Measurements from ENCODE around the gene DAP. TPM values are rescaled to one million over a fixed set of nuclear protein-coding genes. Genes with fewer than 3 reads are reported as not detected.
"Not testable (repeated sequence)": the region's sequence is repeated elsewhere in the genome, so short reads cannot be mapped to it uniquely, and the experiment has no call there.

Gene DAP
- total and polyA plus RNA-seq, 2 donors from 2014 or later: 123 to 133 TPM

DNA sequence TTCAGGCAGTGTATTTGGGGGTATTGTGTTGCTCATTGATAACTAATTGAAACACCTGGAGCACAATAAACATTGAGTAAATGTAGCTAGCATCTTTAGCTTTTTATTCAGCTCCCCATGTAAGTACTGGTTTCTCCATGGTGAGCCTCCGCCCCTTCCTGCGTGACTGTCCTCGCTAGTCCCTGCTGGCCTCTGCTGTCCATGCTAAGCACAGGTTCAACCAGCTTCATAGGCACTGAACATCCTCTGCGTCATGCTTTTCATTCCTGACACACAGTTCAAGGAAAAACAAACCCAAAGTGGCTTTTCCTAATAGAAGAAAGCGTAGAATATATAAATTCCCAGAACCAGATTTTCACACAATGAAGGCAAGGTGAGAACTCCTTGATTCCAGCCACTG, 27.3 kb upstream of the DAP start:
- H3K9me3 ChIP-seq (ENCODE audit: control insufficient read depth in 2 of 3, insufficient read depth in 1 of 3, low read length in 3 of 3): no peaks in the 10 kb centered on the region
- DNase-seq (no peak), FAIRE-seq (no peak)
- H3K27me3 ChIP-seq (ENCODE audit: control insufficient read depth, insufficient read depth, low read length): no peaks in the 10 kb centered on the region
- intact Hi-C loops (cut with DNase I): no loop called here
- no peaks in the 10 kb centered on the region for H3K36me3 ChIP-seq (ENCODE audit: control insufficient read depth in 2 of 3, insufficient read depth in 3 of 3, low read length in 3 of 3)
- H3K4me3 ChIP-seq (ENCODE audit: low read length in 3 of 3): no peak overlapping the region
- H3K27ac ChIP-seq (ENCODE audit: low read depth in 2 of 2, low read length in 2 of 2): no peak overlapping the region
- no peaks in the 10 kb centered on the region for H3K4me1 ChIP-seq (ENCODE audit: control insufficient read depth in 2 of 3, insufficient read depth in 2 of 3, low read depth in 1 of 3, low read length in 3 of 3)
- TF ChIP-seq, protein P1, sequence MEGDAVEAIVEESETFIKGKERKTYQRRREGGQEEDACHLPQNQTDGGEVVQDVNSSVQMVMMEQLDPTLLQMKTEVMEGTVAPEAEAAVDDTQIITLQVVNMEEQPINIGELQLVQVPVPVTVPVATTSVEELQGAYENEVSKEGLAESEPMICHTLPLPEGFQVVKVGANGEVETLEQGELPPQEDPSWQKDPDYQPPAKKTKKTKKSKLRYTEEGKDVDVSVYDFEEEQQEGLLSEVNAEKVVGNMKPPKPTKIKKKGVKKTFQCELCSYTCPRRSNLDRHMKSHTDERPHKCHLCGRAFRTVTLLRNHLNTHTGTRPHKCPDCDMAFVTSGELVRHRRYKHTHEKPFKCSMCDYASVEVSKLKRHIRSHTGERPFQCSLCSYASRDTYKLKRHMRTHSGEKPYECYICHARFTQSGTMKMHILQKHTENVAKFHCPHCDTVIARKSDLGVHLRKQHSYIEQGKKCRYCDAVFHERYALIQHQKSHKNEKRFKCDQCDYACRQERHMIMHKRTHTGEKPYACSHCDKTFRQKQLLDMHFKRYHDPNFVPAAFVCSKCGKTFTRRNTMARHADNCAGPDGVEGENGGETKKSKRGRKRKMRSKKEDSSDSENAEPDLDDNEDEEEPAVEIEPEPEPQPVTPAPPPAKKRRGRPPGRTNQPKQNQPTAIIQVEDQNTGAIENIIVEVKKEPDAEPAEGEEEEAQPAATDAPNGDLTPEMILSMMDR (IDR thresholded peaks at IDR 0.05; ENCODE audit: borderline replicate concordance, extremely low read depth, insufficient read depth): no peak
- no peak overlapping the region for H3K9ac ChIP-seq (ENCODE audit: low read length in 3 of 3)

DNA sequence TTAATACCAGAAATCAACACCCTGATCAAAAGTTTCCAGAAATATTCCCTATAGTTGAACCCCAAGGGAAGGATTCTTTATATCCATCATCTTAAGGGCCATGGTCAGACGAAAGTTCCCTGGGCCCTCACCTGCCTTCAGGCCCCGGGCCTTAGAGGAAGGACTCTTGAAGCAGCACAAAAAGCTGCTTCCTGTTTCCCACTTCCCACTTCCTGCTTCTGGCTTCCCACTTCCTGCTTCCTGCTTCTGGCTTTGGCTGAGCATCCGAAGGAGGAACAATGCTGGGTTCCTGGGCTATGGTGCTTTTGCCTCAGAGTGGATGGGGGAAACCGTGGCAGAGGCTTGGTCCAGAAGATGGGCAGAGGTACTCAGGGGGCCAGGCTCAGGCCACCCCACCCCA, 25.8 kb upstream of the DAP start:
- TF ChIP-seq, protein P1 (IDR thresholded peaks at IDR 0.05; ENCODE audit: borderline replicate concordance, extremely low read depth, insufficient read depth): no peak
- H3K36me3 ChIP-seq (ENCODE audit: control insufficient read depth in 2 of 3, insufficient read depth in 3 of 3, low read length in 3 of 3): no peaks in the 10 kb centered on the region
- H3K27ac ChIP-seq (ENCODE audit: low read depth in 2 of 2, low read length in 2 of 2): no peak overlapping the region
- FAIRE-seq: no peak
- intact Hi-C loops (cut with DNase I): no loop called here
- H3K4me1 ChIP-seq (ENCODE audit: control insufficient read depth in 2 of 3, insufficient read depth in 2 of 3, low read depth in 1 of 3, low read length in 3 of 3): no peaks in the 10 kb centered on the region
- H3K9me3 ChIP-seq (ENCODE audit: control insufficient read depth in 2 of 3, insufficient read depth in 1 of 3, low read length in 3 of 3): no peaks in the 10 kb centered on the region
- no peaks in the 10 kb centered on the region for H3K27me3 ChIP-seq (ENCODE audit: control insufficient read depth, insufficient read depth, low read length)
- no peak overlapping the region for H3K4me3 ChIP-seq (ENCODE audit: low read length in 3 of 3)
- H3K9ac ChIP-seq (ENCODE audit: low read length in 3 of 3): no peak overlapping the region
- DNase-seq: no peak

DNA sequence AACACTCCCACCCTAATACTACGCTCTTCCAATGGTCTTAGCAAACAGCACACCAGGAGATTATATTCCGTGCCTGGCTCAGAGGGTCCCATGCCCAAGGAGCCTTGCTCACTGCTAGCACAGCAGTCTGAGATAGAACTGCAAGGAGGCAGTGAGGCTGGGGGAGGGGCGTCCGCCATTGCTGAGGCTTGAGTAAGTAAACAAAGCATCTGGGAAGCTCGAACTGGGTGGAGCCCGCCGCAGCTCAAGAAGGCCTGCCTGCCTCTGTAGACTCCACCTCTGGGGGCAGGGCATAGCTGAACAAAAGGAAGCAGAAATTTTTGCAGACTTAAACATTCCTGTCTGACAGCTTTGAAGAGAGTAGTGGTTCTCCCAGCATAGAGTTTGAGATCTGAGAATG, 19.2 kb upstream of the DAP start:
- H3K9ac ChIP-seq (ENCODE audit: low read length in 3 of 3); H3K27ac ChIP-seq (ENCODE audit: low read depth in 2 of 2, low read length in 2 of 2); DNase-seq; H3K4me1 ChIP-seq (ENCODE audit: control insufficient read depth in 2 of 3, insufficient read depth in 2 of 3, low read depth in 1 of 3, low read length in 3 of 3); intact Hi-C loops (cut with DNase I); H3K9me3 ChIP-seq (ENCODE audit: control insufficient read depth in 2 of 3, insufficient read depth in 1 of 3, low read length in 3 of 3); H3K36me3 ChIP-seq (ENCODE audit: control insufficient read depth in 2 of 3, insufficient read depth in 3 of 3, low read length in 3 of 3); H3K27me3 ChIP-seq (ENCODE audit: control insufficient read depth, insufficient read depth, low read length); H3K4me3 ChIP-seq (ENCODE audit: low read length in 3 of 3); FAIRE-seq: not testable (repeated sequence)

DNA sequence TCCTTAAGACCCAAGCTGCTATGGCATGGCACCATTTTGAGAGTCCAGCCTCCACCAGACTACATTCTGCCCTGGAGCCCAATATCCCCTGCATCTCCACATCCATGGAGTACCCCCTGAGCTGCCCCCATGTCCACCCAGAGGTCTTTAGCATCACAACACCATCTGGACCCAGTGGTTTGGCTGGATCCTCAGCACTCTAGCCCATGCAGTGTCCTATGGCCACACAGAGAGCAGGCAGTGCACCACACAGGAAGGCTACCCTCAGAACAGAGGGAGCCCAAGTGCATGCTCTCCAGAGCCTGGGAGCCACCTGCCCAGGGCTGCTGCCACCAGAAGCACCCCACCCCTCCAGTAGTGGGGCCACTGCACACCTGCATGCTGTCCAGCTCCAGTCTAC, 18.6 kb upstream of the DAP start:
- Histone ChIP-seq H3K27ac (ENCODE audit: low read depth in 2 of 2, low read length in 2 of 2) (no peak overlapping the region), H3K4me1 (ENCODE audit: control insufficient read depth in 2 of 3, insufficient read depth in 2 of 3, low read depth in 1 of 3, low read length in 3 of 3) (no peaks in the 10 kb centered on the region), H3K36me3 (ENCODE audit: control insufficient read depth in 2 of 3, insufficient read depth in 3 of 3, low read length in 3 of 3) (no peaks in the 10 kb centered on the region), H3K4me3 (ENCODE audit: low read length in 3 of 3) (no peak overlapping the region), H3K27me3 (ENCODE audit: control insufficient read depth, insufficient read depth, low read length) (no peaks in the 10 kb centered on the region), H3K9ac (ENCODE audit: low read length in 3 of 3) (no peak overlapping the region), H3K9me3 (ENCODE audit: control insufficient read depth in 2 of 3, insufficient read depth in 1 of 3, low read length in 3 of 3) (no peaks in the 10 kb centered on the region)
- FAIRE-seq (no peak), DNase-seq (no peak)
- TF ChIP-seq, protein P1 (IDR thresholded peaks at IDR 0.05; ENCODE audit: borderline replicate concordance, extremely low read depth, insufficient read depth): no peak
- intact Hi-C loops (cut with DNase I): no loop called here
